ENCODE data around the gene UQCRC2. TPM values are rescaled to one million over a fixed set of nuclear protein-coding genes. Genes with fewer than 3 reads are reported as not detected.

The UQCRC2 gene
- polyA plus RNA-seq, 1 donor from 2014 or later, result 484 TPM

DNA sequence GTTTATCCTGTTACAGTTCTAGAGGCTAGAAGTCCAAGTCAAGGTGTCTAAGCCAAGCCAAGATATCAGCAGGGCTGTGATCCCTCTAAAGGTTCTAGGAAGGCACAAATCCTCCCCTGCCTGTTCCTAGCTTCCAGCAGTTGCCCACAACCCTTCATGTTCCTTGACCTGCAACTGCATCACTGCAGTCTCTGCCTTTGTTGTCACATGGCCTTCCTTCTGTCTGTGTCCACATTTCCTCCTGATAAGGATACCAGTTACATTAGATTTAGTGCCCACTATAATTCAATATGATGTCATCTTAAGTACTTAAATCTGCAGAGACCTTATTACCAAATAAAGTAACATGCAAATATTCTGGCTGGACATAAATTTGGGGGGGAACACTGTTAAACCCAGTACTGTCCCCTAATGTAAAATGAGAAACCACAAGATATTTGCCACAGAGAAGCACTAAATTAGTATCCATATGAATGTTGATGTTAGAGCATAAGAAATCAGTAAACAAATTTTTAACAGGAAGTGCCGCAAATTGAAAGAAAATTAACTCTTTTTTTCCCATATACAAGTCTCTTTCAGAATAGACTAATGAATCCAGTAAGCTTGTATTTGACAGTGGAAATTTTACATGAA is 4.7 kb downstream of the UQCRC2 start:
- TF ChIP-seq TAF1 (IDR thresholded peaks at IDR 0.05; ENCODE audit: low read depth) (no peak), EP300 (conservative IDR thresholded peaks at IDR 0.05; ENCODE audit: poor library complexity, severe bottlenecking) (no peak), POLR2AphosphoS5 (IDR thresholded peaks at IDR 0.05) (no peak), EZH2 (IDR thresholded peaks at IDR 0.05; ENCODE audit: borderline replicate concordance, insufficient read depth, low read length, poor library complexity, severe bottlenecking) (no peak), RAD21 (conservative IDR thresholded peaks at IDR 0.05) (no peak), SMC3 (conservative IDR thresholded peaks at IDR 0.05; ENCODE audit: poor library complexity) (no peak), MXI1 (conservative IDR thresholded peaks at IDR 0.05; ENCODE audit: poor library complexity, severe bottlenecking) (no peak)
- TF ChIP-seq, protein P1, sequence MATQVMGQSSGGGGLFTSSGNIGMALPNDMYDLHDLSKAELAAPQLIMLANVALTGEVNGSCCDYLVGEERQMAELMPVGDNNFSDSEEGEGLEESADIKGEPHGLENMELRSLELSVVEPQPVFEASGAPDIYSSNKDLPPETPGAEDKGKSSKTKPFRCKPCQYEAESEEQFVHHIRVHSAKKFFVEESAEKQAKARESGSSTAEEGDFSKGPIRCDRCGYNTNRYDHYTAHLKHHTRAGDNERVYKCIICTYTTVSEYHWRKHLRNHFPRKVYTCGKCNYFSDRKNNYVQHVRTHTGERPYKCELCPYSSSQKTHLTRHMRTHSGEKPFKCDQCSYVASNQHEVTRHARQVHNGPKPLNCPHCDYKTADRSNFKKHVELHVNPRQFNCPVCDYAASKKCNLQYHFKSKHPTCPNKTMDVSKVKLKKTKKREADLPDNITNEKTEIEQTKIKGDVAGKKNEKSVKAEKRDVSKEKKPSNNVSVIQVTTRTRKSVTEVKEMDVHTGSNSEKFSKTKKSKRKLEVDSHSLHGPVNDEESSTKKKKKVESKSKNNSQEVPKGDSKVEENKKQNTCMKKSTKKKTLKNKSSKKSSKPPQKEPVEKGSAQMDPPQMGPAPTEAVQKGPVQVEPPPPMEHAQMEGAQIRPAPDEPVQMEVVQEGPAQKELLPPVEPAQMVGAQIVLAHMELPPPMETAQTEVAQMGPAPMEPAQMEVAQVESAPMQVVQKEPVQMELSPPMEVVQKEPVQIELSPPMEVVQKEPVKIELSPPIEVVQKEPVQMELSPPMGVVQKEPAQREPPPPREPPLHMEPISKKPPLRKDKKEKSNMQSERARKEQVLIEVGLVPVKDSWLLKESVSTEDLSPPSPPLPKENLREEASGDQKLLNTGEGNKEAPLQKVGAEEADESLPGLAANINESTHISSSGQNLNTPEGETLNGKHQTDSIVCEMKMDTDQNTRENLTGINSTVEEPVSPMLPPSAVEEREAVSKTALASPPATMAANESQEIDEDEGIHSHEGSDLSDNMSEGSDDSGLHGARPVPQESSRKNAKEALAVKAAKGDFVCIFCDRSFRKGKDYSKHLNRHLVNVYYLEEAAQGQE (IDR thresholded peaks at IDR 0.05; ENCODE audit: borderline replicate concordance), result no peak
- TF ChIP-seq, protein P2, sequence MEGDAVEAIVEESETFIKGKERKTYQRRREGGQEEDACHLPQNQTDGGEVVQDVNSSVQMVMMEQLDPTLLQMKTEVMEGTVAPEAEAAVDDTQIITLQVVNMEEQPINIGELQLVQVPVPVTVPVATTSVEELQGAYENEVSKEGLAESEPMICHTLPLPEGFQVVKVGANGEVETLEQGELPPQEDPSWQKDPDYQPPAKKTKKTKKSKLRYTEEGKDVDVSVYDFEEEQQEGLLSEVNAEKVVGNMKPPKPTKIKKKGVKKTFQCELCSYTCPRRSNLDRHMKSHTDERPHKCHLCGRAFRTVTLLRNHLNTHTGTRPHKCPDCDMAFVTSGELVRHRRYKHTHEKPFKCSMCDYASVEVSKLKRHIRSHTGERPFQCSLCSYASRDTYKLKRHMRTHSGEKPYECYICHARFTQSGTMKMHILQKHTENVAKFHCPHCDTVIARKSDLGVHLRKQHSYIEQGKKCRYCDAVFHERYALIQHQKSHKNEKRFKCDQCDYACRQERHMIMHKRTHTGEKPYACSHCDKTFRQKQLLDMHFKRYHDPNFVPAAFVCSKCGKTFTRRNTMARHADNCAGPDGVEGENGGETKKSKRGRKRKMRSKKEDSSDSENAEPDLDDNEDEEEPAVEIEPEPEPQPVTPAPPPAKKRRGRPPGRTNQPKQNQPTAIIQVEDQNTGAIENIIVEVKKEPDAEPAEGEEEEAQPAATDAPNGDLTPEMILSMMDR (IDR thresholded peaks at IDR 0.05; ENCODE audit: poor library complexity, severe bottlenecking), result no peak
- no peaks in the 10 kb centered on the region for H3F3A ChIP-seq (ENCODE audit: insufficient read depth, low read length, poor library complexity, severe bottlenecking)

DNA sequence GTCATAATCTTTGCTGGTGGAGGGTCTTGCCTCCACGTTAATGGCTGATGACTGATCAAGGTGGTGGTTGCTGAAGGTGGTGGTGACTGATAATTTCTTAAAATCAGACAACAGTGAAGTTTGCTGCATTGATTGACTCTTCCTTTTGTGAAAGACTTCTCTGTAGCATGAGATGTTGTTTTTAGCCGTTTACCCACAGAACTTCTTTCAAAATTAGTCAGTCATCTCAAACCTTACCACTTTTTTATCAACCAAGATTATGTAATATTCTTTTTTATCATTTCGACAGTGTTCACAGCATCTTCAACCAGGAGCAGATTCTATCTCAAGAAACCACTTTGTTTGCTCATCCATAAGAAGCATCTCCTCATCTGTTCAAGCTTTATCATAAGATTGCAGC is 5.9 kb downstream of the UQCRC2 start:
- TF ChIP-seq SMC3 (conservative IDR thresholded peaks at IDR 0.05; ENCODE audit: poor library complexity) (no peak), MXI1 (conservative IDR thresholded peaks at IDR 0.05; ENCODE audit: poor library complexity, severe bottlenecking) (no peak), EP300 (conservative IDR thresholded peaks at IDR 0.05; ENCODE audit: poor library complexity, severe bottlenecking) (no peak), RAD21 (conservative IDR thresholded peaks at IDR 0.05) (no peak), TAF1 (IDR thresholded peaks at IDR 0.05; ENCODE audit: low read depth) (no peak), EZH2 (IDR thresholded peaks at IDR 0.05; ENCODE audit: borderline replicate concordance, insufficient read depth, low read length, poor library complexity, severe bottlenecking) (no peak), POLR2AphosphoS5 (IDR thresholded peaks at IDR 0.05) (no peak)
- TF ChIP-seq, protein P1 (IDR thresholded peaks at IDR 0.05; ENCODE audit: borderline replicate concordance), result no peak
- TF ChIP-seq, protein P2 (IDR thresholded peaks at IDR 0.05; ENCODE audit: poor library complexity, severe bottlenecking), result no peak
- no peaks in the 10 kb centered on the region for H3F3A ChIP-seq (ENCODE audit: insufficient read depth, low read length, poor library complexity, severe bottlenecking)
- H3K27ac ChIP-seq (ENCODE audit: low read length), result no peak overlapping the region
- H3K9me2 ChIP-seq (ENCODE audit: insufficient read depth, low read length), result no peaks in the 10 kb centered on the region
- peaks cover 17% of the 10 kb centered on the region for H3K79me2 ChIP-seq (replicated peaks; ENCODE audit: insufficient read depth, low read length)
- H3K27me3 ChIP-seq (ENCODE audit: insufficient read depth, low read depth, low read length), result no peaks in the 10 kb centered on the region
- no peak overlapping the region for H3K9ac ChIP-seq (ENCODE audit: low read length)
- no peak overlapping the region for H3K4me3 ChIP-seq (ENCODE audit: low read length)
- H3K9me3 ChIP-seq (ENCODE audit: low read length), result no peaks in the 10 kb centered on the region
- no peak overlapping the region for H2AFZ ChIP-seq (ENCODE audit: low read depth, low read length)
- peaks cover 7% of the 10 kb centered on the region for H3K36me3 ChIP-seq (ENCODE audit: insufficient read depth, low read length)
- no peak overlapping the region for H3K4me2 ChIP-seq (ENCODE audit: low read length)
- H4K20me1 ChIP-seq (ENCODE audit: insufficient read depth), result no peaks in the 10 kb centered on the region

More for the DNA sequence above, 4.7 kb downstream of the UQCRC2 start:
- H3K27ac ChIP-seq (ENCODE audit: low read length), result no peak overlapping the region
- peaks cover 25% of the 10 kb centered on the region for H3K79me2 ChIP-seq (replicated peaks; ENCODE audit: insufficient read depth, low read length)
- H3K27me3 ChIP-seq (ENCODE audit: insufficient read depth, low read depth, low read length), result no peaks in the 10 kb centered on the region
- H4K20me1 ChIP-seq (ENCODE audit: insufficient read depth), result no peaks in the 10 kb centered on the region
- no peak overlapping the region for H3K9ac ChIP-seq (ENCODE audit: low read length)
- H3K9me2 ChIP-seq (ENCODE audit: insufficient read depth, low read length), result no peaks in the 10 kb centered on the region
- H2AFZ ChIP-seq (ENCODE audit: low read depth, low read length), result no peak overlapping the region
- H3K4me2 ChIP-seq (ENCODE audit: low read length), result no peak overlapping the region
- no peak overlapping the region for H3K4me3 ChIP-seq (ENCODE audit: low read length)
- H3K9me3 ChIP-seq (ENCODE audit: low read length), result no peaks in the 10 kb centered on the region
- peaks cover 4% of the 10 kb centered on the region for H3K36me3 ChIP-seq (ENCODE audit: insufficient read depth, low read length)

Data from neural cell (in vitro differentiated cells).